PFSK-1 (cell line): ENCODE data around the gene TTLL10.

Experiments used
- FOXP2 ChIP-seq: optimal IDR thresholded peaks from 2 replicates; pipeline ENCODE3; 2011; ENCODE audit warnings: borderline replicate concordance, control low read depth, inconsistent platforms; ENCODE audit not compliant: insufficient read depth; ENCODE audit errors: extremely low read length, extremely low read depth
- POLR2AphosphoS5 ChIP-seq: IDR thresholded peaks from 2 replicates; pipeline ENCODE4 v1.6.1; 2012; ENCODE audit warnings: low read depth, mild to moderate bottlenecking, control low read depth, low read length, moderate library complexity
- SIN3A ChIP-seq: IDR thresholded peaks from 2 replicates; pipeline ENCODE4 v1.6.1; 2012; ENCODE audit warnings: mild to moderate bottlenecking, low read length, moderate library complexity, borderline replicate concordance; ENCODE audit not compliant: insufficient read depth
- TAF1 ChIP-seq: IDR thresholded peaks from 2 replicates; pipeline ENCODE4 v1.6.1; 2012; ENCODE audit warnings: low read length, control low read depth, borderline replicate concordance; ENCODE audit not compliant: insufficient read depth
- TF ChIP-seq, protein P1 (sequence below), 2 experiments: IDR thresholded peaks; 2 replicates each; pipeline versions ENCODE4 v1.6.1 to v1.8.0; 2011 to 2012; ENCODE audit warnings: low read depth in 2 of 2, low read length in 2 of 2, control low read depth in 1 of 2, inconsistent platforms in 1 of 2, mild to moderate bottlenecking in 1 of 2, moderate library complexity in 1 of 2; ENCODE audit not compliant: insufficient read depth in 1 of 2

The TTLL10 gene

DNA sequence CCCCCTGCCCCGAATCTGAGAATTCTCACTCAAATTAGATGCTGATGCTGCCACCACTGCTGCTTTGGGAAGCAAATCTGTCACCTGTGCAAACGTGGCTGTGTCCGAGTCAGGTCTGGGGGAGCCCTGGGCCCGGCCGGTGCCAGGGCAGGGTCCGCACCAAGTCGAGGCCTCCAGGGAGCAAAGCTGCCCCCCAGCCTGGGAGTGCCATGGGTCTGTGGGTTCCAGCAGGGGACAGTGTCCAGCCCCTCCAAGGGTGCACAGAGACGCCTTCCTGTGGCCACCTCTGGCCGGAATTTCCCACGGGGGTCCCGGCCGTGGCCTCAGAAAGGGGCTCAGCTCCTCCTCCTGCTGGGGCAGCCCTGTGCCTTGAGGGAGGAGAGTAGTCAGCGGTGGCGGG, 27.7 kb upstream of the TTLL10 start:
- TF ChIP-seq, protein P1, sequence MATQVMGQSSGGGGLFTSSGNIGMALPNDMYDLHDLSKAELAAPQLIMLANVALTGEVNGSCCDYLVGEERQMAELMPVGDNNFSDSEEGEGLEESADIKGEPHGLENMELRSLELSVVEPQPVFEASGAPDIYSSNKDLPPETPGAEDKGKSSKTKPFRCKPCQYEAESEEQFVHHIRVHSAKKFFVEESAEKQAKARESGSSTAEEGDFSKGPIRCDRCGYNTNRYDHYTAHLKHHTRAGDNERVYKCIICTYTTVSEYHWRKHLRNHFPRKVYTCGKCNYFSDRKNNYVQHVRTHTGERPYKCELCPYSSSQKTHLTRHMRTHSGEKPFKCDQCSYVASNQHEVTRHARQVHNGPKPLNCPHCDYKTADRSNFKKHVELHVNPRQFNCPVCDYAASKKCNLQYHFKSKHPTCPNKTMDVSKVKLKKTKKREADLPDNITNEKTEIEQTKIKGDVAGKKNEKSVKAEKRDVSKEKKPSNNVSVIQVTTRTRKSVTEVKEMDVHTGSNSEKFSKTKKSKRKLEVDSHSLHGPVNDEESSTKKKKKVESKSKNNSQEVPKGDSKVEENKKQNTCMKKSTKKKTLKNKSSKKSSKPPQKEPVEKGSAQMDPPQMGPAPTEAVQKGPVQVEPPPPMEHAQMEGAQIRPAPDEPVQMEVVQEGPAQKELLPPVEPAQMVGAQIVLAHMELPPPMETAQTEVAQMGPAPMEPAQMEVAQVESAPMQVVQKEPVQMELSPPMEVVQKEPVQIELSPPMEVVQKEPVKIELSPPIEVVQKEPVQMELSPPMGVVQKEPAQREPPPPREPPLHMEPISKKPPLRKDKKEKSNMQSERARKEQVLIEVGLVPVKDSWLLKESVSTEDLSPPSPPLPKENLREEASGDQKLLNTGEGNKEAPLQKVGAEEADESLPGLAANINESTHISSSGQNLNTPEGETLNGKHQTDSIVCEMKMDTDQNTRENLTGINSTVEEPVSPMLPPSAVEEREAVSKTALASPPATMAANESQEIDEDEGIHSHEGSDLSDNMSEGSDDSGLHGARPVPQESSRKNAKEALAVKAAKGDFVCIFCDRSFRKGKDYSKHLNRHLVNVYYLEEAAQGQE (IDR thresholded peaks at IDR 0.05; ENCODE audit: insufficient read depth in 1 of 2, low read depth in 2 of 2, low read length in 2 of 2) = no peak
- TF ChIP-seq POLR2AphosphoS5 = no peak
- no peak for TF ChIP-seq TAF1
- TF ChIP-seq FOXP2 = no peak
- TF ChIP-seq SIN3A = no peak

GRCh38 chr1:1146596-1146995, 27.1 kb upstream of the TTLL10 start:
- TF ChIP-seq, protein P1 (IDR thresholded peaks at IDR 0.05; ENCODE audit: insufficient read depth in 1 of 2, low read depth in 2 of 2, low read length in 2 of 2) = no peak
- TF ChIP-seq POLR2AphosphoS5 (no peak), TAF1 (no peak), SIN3A (no peak), FOXP2 (no peak)

GRCh38 chr1:1148061-1148460, 25.6 kb upstream of the TTLL10 start:
- TF ChIP-seq FOXP2 (no peak), TAF1 (no peak), SIN3A (no peak), POLR2AphosphoS5 (no peak)
- TF ChIP-seq, protein P1 (IDR thresholded peaks at IDR 0.05; ENCODE audit: insufficient read depth in 1 of 2, low read depth in 2 of 2, low read length in 2 of 2) = no peak

GRCh38 chr1:1148569-1148968, 25.1 kb upstream of the TTLL10 start:
- TF ChIP-seq POLR2AphosphoS5 (no peak), TAF1 (no peak), SIN3A (no peak), FOXP2 (no peak)
- TF ChIP-seq, protein P1 (IDR thresholded peaks at IDR 0.05; ENCODE audit: insufficient read depth in 1 of 2, low read depth in 2 of 2, low read length in 2 of 2) = no peak

- TF ChIP-seq POLR2AphosphoS5 (no peak), TAF1 (no peak), FOXP2 (no peak), SIN3A (no peak)
- TF ChIP-seq, protein P1 (IDR thresholded peaks at IDR 0.05; ENCODE audit: insufficient read depth in 1 of 2, low read depth in 2 of 2, low read length in 2 of 2) = no peak
Observed at GRCh38 chr1:1149416-1149815, 24.3 kb upstream of the TTLL10 start.
